Measurements from ENCODE around the gene NDFIP1.
"Not testable (repeated sequence)": the region's sequence is repeated elsewhere in the genome, so short reads cannot be mapped to it uniquely, and the experiment has no call there.

NDFIP1 gene

GRCh38 chr5:142120247-142120935, 11.8 kb downstream of the NDFIP1 start:
- no peak for DNase-seq

DNA sequence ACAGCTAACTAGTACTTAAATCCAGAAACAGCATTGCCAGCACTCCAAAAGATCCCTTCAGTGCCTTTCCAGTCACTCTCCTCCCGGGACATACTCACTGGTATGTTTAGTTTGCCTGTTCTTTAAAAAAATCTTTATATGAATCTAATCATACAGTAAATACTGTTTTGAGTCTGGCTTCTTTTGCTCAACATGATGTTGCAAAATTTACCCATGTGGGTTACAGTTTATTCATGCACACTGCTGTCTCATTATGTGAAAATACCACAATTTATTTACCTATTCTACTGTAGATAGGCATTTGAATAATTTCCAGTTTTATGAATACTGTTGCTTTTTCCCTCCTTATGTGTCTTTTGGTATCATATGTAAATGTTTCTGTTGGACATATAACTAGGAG, 13.5 kb downstream of the NDFIP1 start:
- DNase-seq: no peak

DNA sequence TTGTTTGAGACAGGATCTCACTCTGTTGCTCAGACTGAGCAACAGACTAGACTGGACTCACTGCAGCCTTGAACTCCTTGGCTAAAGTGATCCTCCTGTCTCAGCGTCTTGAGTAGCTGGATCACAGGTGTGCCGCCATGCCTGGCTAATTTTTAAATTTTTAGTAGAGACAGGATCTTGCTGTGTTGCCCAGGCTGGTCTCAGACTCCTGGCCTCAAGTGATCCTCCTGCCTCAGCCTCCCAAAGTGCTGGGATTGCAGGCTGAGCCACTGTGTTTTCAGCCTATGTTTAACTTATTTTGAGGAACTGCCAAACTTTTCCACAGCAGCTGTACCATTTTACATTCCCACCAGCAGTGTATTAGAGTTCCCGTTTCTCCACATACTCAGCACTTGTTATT, 16.8 kb downstream of the NDFIP1 start:
- DNase-seq: no peak

DNA sequence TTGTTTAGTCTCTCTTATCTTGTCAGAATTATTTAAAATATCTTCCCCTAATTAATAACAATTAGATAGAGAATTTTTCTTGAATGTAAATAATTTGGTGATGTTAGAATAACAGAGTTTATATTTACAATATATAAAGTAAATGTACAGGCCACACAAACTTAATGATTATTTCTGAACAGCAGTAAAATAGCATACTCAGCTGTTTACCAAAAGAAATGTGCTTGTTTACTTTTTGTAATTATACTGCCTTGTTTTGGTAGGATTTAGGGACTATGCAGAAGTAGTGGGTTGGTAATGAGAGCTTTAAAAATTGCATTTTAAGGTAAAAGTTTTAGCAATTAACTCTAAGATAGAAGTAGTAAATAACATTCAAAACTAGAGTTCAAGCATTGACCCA, 17.4 kb downstream of the NDFIP1 start:
- DNase-seq: no peak

DNA sequence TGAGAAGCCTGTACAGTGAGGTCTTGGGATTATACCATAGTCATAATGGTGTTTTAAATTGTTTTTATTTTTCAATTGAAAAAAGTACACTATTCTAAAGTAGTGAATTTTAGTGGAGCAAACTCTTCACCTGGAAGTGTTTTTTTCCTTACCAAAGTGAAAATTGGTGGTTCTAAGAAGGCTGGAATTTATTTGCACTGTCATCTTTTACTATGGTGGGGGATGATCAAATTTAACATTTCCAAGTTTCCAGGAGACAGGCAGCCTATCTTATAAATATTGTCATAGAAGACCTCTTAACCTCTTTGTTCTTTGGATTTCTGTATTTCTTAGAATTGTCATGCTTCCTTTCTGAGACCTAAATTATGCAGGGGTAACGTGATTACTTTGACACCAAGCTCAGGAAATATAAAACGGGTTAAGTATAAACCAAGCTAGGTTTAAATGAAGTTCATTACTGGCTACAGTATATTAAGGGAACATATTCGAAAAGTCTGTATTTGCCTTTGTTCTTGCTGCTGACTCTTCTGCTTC, 20.2 kb downstream of the NDFIP1 start:
- DNase-seq: no peak

GRCh38 chr5:142129446-142130066, 21.0 kb downstream of the NDFIP1 start:
- DNase-seq: no peak

DNA sequence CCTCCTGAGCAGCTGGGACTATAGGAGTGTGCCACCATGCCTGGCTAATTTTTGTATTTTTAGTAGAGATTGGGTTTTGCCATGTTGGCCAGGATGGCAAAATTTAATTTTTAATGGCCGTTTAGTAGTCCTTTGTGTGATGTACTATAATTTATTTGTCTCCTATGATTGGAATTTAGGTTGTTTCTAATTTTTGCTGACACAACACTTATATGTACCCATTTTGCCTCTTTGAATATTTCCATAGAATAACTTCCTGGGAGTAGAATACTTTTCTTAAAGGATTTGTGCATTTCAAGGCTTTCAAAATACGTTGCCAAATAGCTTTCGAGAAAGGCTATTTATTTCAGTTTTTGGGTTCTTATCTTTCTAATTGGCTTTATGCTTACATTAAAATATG, 22.8 kb downstream of the NDFIP1 start:
- DNase-seq: no peak

GRCh38 chr5:142132916-142133315, 24.3 kb downstream of the NDFIP1 start:
- DNase-seq: no peak

GRCh38 chr5:142133330-142134206, 25.0 kb downstream of the NDFIP1 start:
- DNase-seq: no peak

- no peak for DNase-seq
Measured at GRCh38 chr5:142134331-142135010, 25.9 kb downstream of the NDFIP1 start.

DNA sequence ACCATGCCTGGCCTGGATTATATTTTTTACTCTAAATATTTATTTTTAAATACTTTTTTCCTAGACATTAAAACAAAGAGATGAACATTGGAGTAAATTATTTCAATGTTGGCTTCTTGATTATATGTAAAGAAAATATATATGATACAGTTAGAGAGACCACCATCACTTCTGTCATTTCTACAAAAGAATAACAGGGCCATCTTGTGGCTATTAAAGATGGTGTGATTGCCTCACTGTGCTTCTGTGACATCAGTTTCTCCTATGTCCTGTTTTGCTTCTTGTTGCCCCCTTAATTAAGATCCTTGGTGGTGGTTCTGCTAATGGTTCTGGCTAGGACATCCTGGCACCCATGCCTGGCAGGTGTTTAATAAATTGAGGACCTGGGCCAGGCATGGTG, 32.9 kb downstream of the NDFIP1 start:
- no peak for DNase-seq

GRCh38 chr5:142143878-142144277, 35.3 kb downstream of the NDFIP1 start:
- DNase-seq: peak in 1 of 2 donors; percentile 29

DNA sequence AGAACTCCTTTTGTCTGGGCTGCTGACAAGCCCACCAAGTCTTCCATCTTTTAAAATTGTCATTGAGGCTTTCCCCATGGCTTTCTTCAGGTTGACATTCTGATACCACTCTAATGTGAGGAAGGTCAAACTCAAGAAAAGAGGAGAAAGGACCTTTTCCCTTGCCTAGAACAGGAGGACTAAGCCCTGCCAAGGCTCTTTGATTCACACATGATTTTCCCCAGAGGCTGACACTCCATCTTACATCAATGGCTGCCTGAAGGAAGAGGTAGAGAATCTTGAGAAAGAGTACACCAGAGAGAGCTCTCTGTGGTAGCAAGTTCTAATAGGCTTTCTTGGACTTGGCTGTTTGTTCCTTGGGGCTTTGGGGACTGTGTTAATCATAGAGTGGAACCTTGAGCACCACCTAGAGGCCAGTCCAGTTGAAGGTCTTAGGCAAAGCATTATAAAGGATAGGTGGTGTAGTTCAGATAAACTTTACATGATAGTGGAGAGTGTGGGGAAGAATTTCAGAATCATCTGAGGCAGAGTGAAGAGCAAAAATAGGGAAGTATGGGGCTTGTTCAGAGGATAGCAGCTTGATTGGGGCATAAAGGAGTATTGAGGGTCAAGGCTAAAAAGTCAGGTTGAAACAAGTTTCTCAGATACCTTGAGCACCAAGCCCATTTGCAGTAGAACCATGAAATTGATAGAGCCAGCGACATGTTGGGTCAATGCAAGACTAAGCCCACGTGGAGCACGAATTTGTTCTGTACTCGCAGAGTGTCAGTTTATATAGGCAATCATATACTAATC, 36.7 kb downstream of the NDFIP1 start:
- peak; percentile 33 to 49 for DNase-seq

DNA sequence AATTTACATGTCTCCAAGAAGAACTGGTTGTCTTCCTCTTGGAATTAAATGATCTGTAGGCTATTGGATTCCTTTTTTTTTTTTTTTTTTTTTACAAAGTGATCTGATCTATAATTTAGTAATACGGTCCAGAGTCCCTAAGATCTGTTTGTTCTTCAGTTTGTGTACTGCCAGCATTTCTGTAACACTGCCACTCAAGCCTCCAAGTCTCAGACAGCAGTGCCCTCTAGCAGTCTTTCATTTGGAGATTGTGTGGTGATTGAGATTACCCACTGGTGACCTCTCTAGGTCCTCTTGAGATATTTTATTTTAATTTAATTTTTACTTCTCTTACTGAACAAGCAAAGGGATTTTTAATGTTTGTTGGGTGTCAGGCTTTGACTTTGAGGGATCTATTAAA, 40.8 kb downstream of the NDFIP1 start:
- no peak for DNase-seq

DNA sequence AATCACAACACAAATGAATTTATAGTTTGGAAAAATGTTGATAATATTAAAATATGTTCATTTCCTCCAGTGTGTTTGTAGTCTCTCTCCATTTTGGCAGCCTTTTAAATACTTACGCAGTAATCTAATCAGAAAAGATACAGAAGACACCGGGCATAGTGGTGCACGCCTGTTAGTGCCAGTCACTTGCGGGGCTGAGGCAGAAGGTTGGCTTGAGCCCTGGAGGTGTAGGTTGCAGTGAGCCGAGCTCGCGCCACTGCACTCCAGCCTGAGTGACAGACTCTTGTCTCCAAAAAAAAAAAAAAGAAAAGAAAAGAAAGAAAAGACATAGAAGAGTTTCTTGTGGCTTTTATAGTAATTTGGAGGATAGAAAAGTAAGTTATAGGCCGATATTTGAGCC, 41.9 kb downstream of the NDFIP1 start:
- no peak for DNase-seq

GRCh38 chr5:142151436-142152383, 43.1 kb downstream of the NDFIP1 start:
- DNase-seq: peak in 1 of 2 donors; percentile 37

GRCh38 chr5:142152384-142152732, 43.8 kb downstream of the NDFIP1 start:
- DNase-seq: no peak

GRCh38 chr5:142153674-142154448, 45.3 kb downstream of the NDFIP1 start:
- DNase-seq: no peak

GRCh38 chr5:142154449-142154841, 45.9 kb downstream of the NDFIP1 start:
- not testable (repeated sequence) for DNase-seq

- DNase-seq: no peak
Measured at GRCh38 chr5:142156839-142157463, 48.4 kb downstream of the NDFIP1 start.
